Body of pancreas (tissue), 4 donors: ENCODE measurements around the gene PRMT3. TPM values are rescaled to one million over a fixed set of nuclear protein-coding genes. Genes with fewer than 3 reads are reported as not detected.
A peak's percentile ranks its signal among the peaks of the same experiment; 100 is the strongest.

ENCODE experiments used
- ATAC-seq: fragments of 150-250 bp; one replicate; pipeline ENCODE4 v1.9.1; 2016
- DNase-seq, 4 donors: peaks; one replicate each; pipeline ENCODE4 v3.0.0-alpha.2; 2019
- H3K27ac ChIP-seq, 4 donors: fragments of 200-600 bp; sonication (generic); 1 replicate in 3 of 4; 2 replicates in 1 of 4; pipeline versions ENCODE4 v1.5.1 to v1.6.1; 2016 to 2019; ENCODE audit warnings: mild to moderate bottlenecking in 1 of 4, mixed read lengths in 1 of 4, moderate library complexity in 1 of 4
- H3K27me3 ChIP-seq, 2 donors: fragments of 200-600 bp; sonication (generic); one replicate each; pipeline ENCODE4 v1.6.0; 2016; ENCODE audit warnings: mild to moderate bottlenecking in 1 of 2
- H3K36me3 ChIP-seq, 2 donors: fragments of 200-600 bp; sonication (generic); replicated peaks in 1 of 2; 2 replicates each; pipeline ENCODE4 v1.5.1; 2016; ENCODE audit warnings: low read depth in 2 of 2; ENCODE audit not compliant: insufficient read depth in 1 of 2
- H3K4me1 ChIP-seq: fragments of 200-600 bp; sonication (generic); one replicate; pipeline ENCODE4 v1.6.0; 2016
- H3K4me3 ChIP-seq, 2 donors: fragments of 200-600 bp; sonication (generic); 1 replicate in 1 of 2; 2 replicates in 1 of 2; pipeline ENCODE4 v1.5.1; 2016 to 2019
- H3K9me3 ChIP-seq, 3 donors: fragments of 200-600 bp; sonication (generic); 1 replicate in 2 of 3; 2 replicates in 1 of 3; pipeline ENCODE4 v1.5.1; 2016
- POLR2A ChIP-seq, 3 donors: fragments of 450-650 bp; IDR thresholded peaks; one replicate each; pipeline ENCODE4 v1.6.1; 2016; ENCODE audit warnings: antibody characterized with exemption in 3 of 3, mild to moderate bottlenecking in 2 of 3
- WGBS, 2 donors: methylation state at CpG; one replicate each; pipeline ENCODE4 v1.1.5; 2017; 5-methylcytosine and 5-hydroxymethylcytosine counted together
- intact Hi-C: fragments of 100-400 bp; cut with DNase I; formaldehyde crosslinking; loops from one replicate; pipeline ENCODE4 v1.15.1; 2023
- total RNA-seq, 2 donors: library from RNA; depleted of rRNA; stranded (reverse); fragments of >200 nt; gene quantifications; one replicate each; pipeline ENCODE4 v1.1.0, GENCODE V29; 2016
- TF ChIP-seq, protein P1 (sequence below), 7 experiments: fragments of 450-650 bp in 4 of 7; fragments of 200-600 bp in 3 of 7; sonication (generic) in 3 of 7; IDR thresholded peaks; one replicate each; pipeline ENCODE4 v1.5.1; 2016 to 2019; ENCODE audit warnings: antibody characterized with exemption in 7 of 7

Gene PRMT3
- total RNA-seq, 2 donors from 2014 or later = 15.6 to 20.4 TPM

DNA sequence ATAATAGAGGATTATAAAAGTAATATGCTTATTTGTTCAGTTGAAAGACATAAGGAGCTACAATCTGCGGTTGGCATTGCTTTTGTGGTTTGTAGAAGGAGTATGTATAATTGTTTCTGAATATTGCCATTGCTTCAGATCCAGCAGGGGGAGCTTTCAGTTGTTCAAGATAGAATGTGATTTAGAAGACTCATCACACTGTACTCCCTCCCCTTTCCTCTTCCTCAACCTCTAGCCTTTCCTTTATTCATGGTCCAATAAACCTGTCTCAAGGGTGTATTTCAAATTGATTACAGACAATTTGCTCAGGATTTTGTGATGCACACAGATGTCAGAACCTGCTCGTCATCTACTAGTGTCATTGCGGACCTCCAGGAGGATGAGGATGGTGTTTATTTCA is 9.8 kb downstream of the PRMT3 start:
- TF ChIP-seq, protein P1, sequence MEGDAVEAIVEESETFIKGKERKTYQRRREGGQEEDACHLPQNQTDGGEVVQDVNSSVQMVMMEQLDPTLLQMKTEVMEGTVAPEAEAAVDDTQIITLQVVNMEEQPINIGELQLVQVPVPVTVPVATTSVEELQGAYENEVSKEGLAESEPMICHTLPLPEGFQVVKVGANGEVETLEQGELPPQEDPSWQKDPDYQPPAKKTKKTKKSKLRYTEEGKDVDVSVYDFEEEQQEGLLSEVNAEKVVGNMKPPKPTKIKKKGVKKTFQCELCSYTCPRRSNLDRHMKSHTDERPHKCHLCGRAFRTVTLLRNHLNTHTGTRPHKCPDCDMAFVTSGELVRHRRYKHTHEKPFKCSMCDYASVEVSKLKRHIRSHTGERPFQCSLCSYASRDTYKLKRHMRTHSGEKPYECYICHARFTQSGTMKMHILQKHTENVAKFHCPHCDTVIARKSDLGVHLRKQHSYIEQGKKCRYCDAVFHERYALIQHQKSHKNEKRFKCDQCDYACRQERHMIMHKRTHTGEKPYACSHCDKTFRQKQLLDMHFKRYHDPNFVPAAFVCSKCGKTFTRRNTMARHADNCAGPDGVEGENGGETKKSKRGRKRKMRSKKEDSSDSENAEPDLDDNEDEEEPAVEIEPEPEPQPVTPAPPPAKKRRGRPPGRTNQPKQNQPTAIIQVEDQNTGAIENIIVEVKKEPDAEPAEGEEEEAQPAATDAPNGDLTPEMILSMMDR (IDR thresholded peaks at IDR 0.05) = peak; percentile 9 to 50 (median 37)
- TF ChIP-seq POLR2A (IDR thresholded peaks at IDR 0.05) = no peak
- ATAC-seq (no peak), DNase-seq (peak in 1 of 4 donors; percentile 38)
- intact Hi-C loops = loop anchor here (10.0 kb wide), 1 partner anchor 208 kb away; no protein-coding TSS in a partner anchor
- H3K4me3 ChIP-seq = no peak overlapping the region
- no peaks in the 10 kb centered on the region for H3K4me1 ChIP-seq
- peaks cover 5 to 9% of the 10 kb centered on the region in 2 donors for H3K36me3 ChIP-seq
- H3K27me3 ChIP-seq = no peaks in the 10 kb centered on the region
- H3K9me3 ChIP-seq = no peaks in the 10 kb centered on the region
- H3K27ac ChIP-seq = no peak overlapping the region
- WGBS, 2 donors = 72 to 73% methylated on average over 3 of the region's 3 CpGs

DNA sequence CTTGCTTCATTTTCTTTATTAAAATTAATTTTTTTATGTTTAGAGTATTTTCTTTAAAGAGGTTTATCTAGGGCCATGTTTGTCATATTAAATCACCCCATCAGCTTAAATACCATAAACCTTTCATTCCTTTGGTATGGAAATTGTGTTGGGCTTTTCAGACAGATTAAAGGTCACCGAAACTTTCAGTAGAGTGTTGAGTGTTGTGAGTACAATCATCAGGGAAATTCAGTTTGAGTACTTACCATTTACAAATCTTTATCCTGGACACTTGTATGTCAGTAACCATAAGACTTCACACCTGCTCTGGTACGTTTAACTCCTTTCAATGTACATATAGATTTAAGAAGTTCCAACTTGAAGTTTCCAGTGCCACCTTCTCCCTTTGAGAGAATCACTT is 12.0 kb downstream of the PRMT3 start:
- WGBS, 2 donors = 76 to 83% methylated on average over 2 of the region's 2 CpGs
- H3K4me1 ChIP-seq = no peaks in the 10 kb centered on the region
- TF ChIP-seq, protein P1 (IDR thresholded peaks at IDR 0.05) = no peak
- no peak for TF ChIP-seq POLR2A (IDR thresholded peaks at IDR 0.05)
- intact Hi-C loops = loop anchor here (10.0 kb wide), 1 partner anchor 205 kb away; no protein-coding TSS in a partner anchor
- H3K27me3 ChIP-seq = no peaks in the 10 kb centered on the region
- H3K9me3 ChIP-seq = no peaks in the 10 kb centered on the region
- DNase-seq (no peak), ATAC-seq (no peak)
- H3K36me3 ChIP-seq = peaks cover 5 to 9% of the 10 kb centered on the region in 2 donors
- no peak overlapping the region for H3K4me3 ChIP-seq
- H3K27ac ChIP-seq = no peak overlapping the region

DNA sequence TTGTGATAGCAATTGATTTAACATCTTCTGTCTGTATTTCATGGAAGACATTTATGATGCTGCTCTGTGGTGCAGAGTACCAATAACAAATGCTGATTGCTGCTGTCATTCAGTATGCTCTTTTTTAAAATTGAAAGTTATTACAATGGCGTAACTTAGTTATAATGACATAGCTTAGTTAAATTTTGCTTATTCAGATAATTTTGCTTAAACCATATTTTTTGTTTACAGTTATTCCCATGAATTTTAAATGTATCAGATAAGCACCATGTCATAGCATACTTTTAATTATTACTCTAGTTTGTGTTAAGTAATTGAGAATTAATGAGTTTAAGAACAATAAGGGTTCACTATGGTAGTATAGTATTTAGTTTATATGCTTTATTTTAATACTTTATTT is 15.5 kb downstream of the PRMT3 start:
- Histone ChIP-seq H3K36me3 (peaks cover 9% of the 10 kb centered on the region in 2 donors), H3K27me3 (no peaks in the 10 kb centered on the region), H3K4me1 (no peaks in the 10 kb centered on the region), H3K4me3 (no peak overlapping the region), H3K27ac (no peak overlapping the region), H3K9me3 (no peaks in the 10 kb centered on the region)
- no peak for TF ChIP-seq POLR2A (IDR thresholded peaks at IDR 0.05)
- TF ChIP-seq, protein P1 (IDR thresholded peaks at IDR 0.05) = no peak
- no peak for ATAC-seq
- no peak for DNase-seq
- WGBS, 2 donors = 95 to 96% methylated on average over 1 of the region's 1 CpG
- intact Hi-C loops = no loop called here

DNA sequence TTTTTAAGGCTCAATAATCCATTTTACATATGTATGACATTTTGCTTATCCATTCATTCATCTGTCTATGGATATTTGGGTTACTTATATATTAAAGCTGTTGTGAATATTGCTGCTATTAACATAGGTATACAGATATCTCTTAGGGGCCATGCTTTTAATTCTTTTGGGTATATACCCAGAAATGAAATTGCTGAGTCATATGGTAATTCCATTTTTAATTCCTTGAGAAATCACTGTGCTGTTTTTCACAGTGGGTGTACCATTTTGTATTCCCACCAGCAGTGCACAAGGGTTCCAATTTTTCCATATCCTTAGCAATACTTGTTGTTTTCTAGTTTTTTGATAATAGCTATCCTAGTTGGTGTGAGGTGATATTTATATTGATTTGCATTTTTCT is 19.0 kb downstream of the PRMT3 start:
- ATAC-seq = no peak
- Histone ChIP-seq H3K27me3 (no peaks in the 10 kb centered on the region), H3K27ac (no peak overlapping the region), H3K4me3 (no peak overlapping the region), H3K36me3 (peaks cover 0 to 10% of the 10 kb centered on the region in 2 donors), H3K4me1 (no peaks in the 10 kb centered on the region), H3K9me3 (no peaks in the 10 kb centered on the region)
- TF ChIP-seq, protein P1 (IDR thresholded peaks at IDR 0.05) = no peak
- TF ChIP-seq POLR2A (IDR thresholded peaks at IDR 0.05) = no peak
- no peak for DNase-seq
- intact Hi-C loops = no loop called here

DNA sequence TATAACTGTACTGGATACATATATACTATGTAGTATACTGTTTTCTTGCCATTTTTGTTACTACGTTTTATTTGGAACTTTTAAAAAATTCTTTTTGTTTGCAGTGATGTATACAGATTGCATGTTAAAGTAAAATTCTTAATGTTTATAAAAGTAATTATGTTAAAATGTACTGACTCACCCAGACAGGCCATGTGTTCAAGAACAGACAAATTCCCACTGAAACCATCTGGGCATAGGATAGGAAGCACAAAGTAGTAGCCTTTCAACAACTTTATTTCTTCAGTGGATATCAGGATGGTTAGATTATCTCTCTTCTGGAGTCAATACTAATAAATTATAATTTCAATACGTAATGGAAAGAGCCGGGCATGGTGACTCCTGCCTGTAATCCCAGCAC is 19.8 kb downstream of the PRMT3 start:
- H3K4me1 ChIP-seq = no peaks in the 10 kb centered on the region
- no peaks in the 10 kb centered on the region for H3K27me3 ChIP-seq
- no peaks in the 10 kb centered on the region for H3K9me3 ChIP-seq
- intact Hi-C loops = no loop called here
- DNase-seq (no peak), ATAC-seq (no peak)
- no peak overlapping the region for H3K27ac ChIP-seq
- H3K4me3 ChIP-seq = no peak overlapping the region
- 61 to 65% methylated on average over 3 of the region's 3 CpGs for WGBS, 2 donors
- H3K36me3 ChIP-seq = peaks cover 0 to 10% of the 10 kb centered on the region in 2 donors
- TF ChIP-seq POLR2A (IDR thresholded peaks at IDR 0.05) = no peak
- TF ChIP-seq, protein P1 (IDR thresholded peaks at IDR 0.05) = no peak
